ENCODE data around the gene ADGRG4.
"Not testable (repeated sequence)": the region's sequence is repeated elsewhere in the genome, so short reads cannot be mapped to it uniquely, and the experiment has no call there.

Gene ADGRG4

DNA sequence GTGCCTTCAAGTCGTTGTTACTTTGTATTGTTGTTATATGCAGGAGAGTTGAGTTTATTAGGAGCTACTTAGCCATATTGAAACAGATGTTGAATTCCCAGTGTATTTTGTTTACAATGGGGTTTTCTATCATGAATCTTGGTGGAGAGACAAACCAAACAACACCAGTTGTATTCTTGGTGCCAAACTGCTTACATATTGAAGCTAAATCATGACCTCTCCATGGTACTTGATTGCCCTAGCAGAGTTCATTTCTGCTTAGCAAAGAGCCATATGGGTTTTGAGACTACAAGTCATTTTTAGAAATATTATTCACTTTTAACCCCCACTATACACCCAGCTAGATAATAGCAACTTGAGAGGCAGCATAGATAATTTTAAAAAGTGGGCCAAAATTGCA, 85.4 kb downstream of the ADGRG4 start:
- no peak for DNase-seq (ENCODE audit: low read depth)

GRCh38 chrX:136386826-136387225, 86.1 kb downstream of the ADGRG4 start:
- no peak for DNase-seq (ENCODE audit: low read depth)

DNA sequence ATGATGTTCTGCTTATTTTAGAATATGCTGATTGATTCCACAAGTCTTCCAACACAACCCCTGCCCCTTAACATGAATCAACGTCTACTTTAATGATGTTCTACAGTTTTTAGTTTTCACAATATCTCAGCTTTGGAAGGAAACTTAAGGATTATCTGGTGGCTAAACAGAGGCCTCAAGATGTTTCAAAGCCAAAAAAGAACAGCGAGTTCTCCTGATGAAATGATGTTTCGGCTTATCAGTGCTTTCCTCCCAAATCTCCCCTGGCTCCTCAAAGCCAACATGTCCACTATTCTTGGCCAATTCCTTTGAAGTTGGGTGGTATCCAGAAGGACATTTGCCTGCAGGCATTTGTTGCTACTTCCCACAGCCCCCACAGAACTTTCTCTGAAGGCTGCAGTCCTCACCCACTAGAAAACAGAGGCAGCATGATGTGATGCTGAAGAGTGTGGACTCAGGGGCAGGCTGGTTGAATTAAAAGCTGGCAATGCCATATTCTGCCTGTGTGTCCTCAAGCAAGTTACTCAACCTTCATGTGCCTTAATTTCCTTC, 87.3 kb downstream of the ADGRG4 start:
- DNase-seq (ENCODE audit: low read depth) = no peak

GRCh38 chrX:136390921-136391320, 90.2 kb downstream of the ADGRG4 start:
- DNase-seq (ENCODE audit: low read depth) = no peak

DNA sequence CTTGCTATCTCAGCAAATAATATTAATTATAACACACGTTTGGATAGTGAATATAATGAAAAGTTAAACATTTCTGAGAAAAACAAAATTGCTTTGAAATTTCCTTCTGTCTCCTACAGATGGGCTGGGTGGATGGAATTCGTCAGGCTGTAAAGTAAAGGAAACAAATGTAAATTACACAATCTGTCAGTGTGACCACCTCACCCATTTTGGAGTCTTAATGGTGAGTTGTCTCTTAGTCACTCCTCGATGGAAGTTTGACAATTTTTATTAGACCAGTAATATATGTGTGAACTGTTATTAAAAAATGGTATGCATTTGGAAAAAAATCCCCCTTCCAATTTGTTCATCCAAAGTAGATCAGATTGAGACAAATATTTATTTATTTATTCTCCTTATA, 94.5 kb downstream of the ADGRG4 start:
- DNase-seq (ENCODE audit: low read depth) = no peak

DNA sequence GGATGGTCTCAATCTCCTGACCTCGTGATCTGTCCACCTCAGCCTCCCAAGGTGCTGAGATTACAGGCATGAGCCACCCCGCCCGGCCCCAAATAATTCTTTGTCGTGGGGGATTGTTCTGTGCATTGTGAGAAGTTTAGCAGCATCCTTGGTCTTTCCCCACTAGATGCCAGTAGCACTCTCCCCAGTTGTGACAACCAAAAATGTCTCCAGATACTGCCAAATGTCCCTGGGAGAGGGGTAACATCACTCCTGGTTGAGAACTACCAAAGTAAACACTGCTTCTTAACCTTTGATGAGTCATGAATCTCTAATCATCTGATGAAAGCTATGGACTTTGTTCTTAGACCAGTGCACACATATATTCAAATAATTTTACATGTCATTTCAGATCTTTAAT, 96.2 kb downstream of the ADGRG4 start:
- DNase-seq (ENCODE audit: low read depth) = no peak

GRCh38 chrX:136405126-136405525, 104.4 kb downstream of the ADGRG4 start:
- no peak for DNase-seq (ENCODE audit: low read depth)

DNA sequence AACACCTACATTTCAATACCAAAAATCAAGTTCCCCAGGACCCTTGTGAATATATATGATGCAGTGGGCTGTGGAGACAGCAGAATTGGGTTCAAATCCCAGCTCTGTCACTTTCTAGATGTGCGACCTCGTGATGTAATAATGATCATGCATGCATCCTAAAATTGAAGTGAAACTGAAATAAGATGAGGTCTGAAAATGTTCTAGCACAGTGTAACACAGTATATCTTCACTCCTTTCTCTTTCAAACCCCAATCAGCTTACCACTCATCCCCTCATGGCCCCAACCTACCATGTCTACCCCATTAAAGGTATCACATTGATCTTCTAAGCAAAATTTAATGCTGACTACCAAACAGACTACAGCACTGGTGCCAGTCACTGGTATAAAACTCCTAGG, 117.0 kb downstream of the ADGRG4 start:
- DNase-seq (ENCODE audit: low read depth) = no peak

DNA sequence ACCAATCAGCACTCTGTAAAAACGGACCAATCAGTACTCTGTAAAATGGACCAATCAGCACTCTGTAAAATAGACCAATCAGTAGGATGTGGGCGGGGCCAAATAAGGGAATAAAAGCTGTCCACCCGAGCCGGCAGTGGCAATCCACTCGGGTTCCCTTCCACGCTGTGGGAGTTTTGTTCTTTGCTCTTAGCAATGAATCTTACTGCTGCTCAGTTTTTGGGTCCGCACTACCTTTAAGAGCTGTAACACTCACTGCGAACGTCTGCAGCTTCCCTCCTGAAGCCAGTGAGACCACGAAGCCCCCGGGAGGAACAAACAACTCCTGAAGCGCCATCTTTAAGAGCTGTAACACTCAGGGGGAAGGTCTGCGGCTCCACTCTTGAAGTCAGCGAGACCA, 120.6 kb downstream of the ADGRG4 start:
- no peak for DNase-seq (ENCODE audit: low read depth)

- no peak for DNase-seq (ENCODE audit: low read depth)
Measured at GRCh38 chrX:136423724-136424123, 123.0 kb downstream of the ADGRG4 start.

DNA sequence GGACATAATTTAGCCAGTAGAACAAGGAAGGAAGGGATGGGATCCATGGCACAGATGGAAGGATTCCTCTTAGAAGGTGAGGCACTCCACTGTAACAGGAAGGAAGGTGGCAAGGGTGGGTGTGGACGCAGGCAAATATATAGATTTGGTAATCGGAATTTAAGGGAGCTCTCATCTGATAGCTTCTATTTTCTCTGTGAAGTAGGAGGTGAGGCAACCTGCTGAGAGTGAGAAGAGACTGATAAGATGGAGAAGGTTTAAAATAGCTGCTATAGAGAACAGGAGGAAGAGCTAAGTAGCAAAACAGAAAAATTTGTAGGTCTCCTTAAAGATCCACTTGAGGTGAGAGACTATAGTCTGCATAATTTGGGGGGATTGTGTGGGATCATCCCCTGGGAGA, 125.2 kb downstream of the ADGRG4 start:
- no peak for DNase-seq (ENCODE audit: low read depth)

- DNase-seq (ENCODE audit: low read depth) = no peak
Measured at GRCh38 chrX:136431625-136432024, 130.9 kb downstream of the ADGRG4 start.

- DNase-seq (ENCODE audit: low read depth) = no peak
Measured at GRCh38 chrX:136437774-136438173, 137.0 kb downstream of the ADGRG4 start.

DNA sequence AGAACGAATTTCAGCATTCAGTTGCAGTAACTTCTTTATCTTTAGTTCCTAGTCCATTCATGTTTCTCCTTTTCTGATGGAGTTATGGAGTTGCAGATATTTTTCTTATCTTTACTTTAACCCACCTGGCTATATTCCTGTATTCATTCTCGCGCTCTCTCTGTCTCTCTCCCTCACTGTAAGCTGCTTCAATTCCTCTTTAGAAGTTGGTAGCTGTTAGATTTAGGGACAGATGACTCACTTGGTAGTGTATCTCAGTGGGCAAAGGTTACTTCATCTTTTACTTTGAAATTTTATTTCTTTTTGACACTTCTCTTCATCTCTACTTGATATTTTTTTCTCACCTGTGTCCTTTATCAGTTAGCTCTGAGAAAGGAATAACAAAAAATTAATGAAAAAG, 137.4 kb downstream of the ADGRG4 start:
- DNase-seq (ENCODE audit: low read depth) = no peak

DNA sequence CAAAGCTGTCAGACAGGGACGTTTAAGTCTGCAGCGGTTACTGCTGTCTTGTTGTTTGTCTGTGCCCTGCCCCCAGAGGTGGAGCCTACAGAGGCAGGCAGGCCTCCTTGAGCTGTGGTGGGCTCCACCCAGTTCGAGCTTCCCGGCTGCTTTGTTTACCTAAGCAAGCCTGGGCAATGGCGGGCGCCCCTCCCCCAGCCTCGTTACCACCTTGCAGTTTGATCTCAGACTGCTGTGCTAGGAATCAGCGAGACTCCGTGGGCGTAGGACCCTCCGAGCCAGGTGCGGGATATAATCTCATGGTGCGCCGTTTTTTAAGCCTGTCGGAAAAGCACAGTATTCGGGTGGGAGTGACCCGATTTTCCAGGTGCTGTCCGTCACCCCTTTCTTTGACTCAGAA, 144.9 kb downstream of the ADGRG4 start:
- DNase-seq (ENCODE audit: low read depth) = not testable (repeated sequence)

- DNase-seq (ENCODE audit: low read depth) = no peak
Measured at GRCh38 chrX:136446208-136446607, 145.4 kb downstream of the ADGRG4 start.

- no peak for DNase-seq (ENCODE audit: low read depth)
Measured at GRCh38 chrX:136447308-136447707, 146.5 kb downstream of the ADGRG4 start.

DNA sequence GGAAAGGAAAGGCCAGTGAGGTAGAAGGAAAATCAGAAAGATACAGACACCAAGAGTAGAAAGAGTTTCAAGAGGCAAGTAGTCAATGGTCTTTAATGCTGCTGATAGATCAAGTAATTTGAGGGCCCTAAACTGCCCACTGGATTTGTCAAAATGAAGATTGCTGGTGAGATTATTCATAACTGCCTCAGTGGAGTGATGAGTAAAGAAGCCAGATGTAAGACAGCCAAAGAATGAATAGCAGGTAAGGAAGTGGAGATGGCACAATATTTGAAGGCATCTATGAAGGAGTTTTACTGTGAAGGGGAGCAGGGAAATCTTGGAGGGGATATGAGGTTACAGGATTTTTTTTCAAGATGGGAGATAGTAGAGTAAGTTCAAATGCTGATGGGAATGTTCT, 147.2 kb downstream of the ADGRG4 start:
- DNase-seq (ENCODE audit: low read depth) = no peak

DNA sequence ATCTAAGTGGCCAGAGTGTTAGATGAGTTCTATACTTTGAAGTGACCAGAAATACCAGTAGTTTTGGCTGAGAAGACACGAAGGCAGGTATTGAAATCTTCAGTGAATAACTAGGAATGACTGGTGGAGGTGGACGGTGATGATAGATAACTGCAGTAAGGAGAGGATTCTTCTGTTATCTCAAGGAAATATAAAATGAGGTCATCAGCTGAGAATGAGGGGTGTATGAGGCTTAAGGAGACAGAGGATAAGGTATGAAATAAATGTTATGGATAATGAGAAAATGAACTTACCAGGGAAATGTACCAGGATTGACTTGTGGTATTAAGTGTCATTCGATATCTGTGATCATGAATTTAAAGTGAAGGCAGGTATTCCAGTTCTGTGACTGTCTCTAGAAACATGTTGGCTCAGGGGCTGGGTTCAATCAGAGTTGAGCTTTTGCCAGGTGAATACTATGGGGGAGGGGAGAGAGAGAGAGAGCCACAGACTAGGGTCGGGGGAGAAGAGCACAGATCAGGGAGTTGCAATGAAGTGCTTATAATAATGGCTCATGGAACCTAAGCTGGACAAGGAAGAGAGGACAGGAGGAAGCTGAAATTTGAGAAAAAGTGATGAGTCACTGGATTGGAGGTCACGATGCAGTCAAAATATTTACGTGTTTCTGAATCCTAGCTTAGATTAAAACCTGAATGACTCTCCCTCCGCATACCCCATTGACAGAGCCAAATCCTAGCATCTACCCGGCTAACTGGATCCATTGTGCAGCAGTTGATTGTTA, 149.5 kb downstream of the ADGRG4 start:
- DNase-seq (ENCODE audit: low read depth) = no peak

DNA sequence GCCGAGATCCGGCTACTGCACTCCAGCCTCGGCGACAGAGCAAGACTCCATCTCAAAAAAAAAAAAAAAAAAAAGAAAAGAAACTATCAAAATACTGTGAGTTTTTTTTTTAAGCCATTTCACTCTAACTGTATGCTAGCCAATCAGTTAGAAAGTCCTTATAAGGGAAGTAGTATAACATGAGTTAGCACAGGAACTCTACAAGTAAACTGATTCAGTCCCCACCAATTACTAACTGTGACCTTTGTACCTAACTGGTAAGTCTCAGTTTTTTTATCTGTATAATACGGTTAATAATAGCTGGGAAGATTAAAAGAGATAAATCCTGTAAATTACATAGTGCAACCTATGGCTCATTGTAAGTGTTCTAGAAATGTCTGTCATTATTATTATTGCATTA, 151.9 kb downstream of the ADGRG4 start:
- DNase-seq (ENCODE audit: low read depth) = no peak

DNA sequence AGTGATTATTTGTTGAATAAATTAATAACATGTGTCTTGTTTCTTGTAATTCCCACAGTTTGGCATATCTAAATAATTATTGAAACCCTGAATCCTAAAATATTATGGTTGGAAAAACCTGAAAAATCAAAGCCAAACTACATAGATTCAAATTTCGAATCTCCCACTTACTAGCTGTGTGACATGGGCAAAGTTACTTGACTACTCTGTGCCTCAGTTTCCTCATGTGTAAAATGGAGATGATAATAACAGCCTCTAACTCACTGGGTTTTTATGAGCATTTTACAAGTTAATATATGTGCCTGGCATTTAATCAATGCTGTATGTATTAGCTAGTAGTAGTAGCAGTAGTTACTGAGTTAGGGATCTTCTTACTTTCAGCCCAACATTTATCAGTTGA, 152.4 kb downstream of the ADGRG4 start:
- no peak for DNase-seq (ENCODE audit: low read depth)

- no peak for DNase-seq (ENCODE audit: low read depth)
Measured at GRCh38 chrX:136453771-136454170, 153.0 kb downstream of the ADGRG4 start.

DNA sequence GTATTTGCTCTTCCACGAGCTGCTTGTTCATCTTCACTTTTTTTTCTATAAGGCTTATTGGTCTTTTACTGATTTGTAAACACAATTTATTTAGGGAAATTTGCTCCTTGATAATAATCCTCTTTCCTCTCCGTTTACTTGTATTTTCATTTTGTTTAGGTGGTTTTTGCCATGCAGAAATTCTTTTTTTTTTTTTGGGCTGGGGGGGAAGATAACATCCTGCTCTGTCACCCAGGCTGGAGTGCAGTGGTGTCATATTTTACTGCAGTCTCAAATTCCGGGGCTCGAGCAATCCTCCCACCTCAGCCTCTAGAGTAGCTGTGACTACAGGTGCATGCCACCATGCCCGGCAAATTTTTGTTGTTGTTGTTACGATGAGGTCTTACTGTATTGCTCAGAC, 155.4 kb downstream of the ADGRG4 start:
- DNase-seq (ENCODE audit: low read depth) = no peak

DNA sequence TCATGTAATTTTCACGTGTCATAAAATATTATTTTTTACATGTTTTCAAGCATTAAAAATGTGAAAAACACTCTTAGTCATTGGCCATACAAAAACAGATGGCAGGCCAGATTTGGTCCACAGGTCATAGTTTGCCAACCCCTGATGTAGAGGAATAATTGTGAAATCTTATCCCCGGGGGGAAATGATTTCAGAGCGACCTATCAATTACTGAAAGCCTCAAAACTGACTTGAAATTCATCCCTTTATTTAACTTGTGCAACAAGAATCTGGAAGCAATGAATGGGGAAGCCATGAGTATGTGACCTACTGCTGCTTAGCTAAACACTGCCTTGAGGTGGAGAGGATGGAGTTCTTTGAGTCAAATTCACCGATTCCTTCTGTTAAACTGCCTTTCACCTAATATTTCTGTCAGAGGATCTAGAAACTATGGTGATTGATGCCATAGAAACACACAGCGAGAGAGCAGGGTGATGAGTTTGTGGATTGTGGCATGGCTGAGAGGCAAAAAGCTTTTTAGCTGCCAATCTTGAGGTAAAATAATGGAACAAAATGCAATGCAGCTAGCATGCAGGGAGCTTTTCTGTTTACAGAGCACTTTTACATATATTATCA, 156.6 kb downstream of the ADGRG4 start:
- peak; percentile 2 for DNase-seq (ENCODE audit: low read depth)
